Measurements from ENCODE around the gene AMFR. TPM values are rescaled to one million over a fixed set of nuclear protein-coding genes. Genes with fewer than 3 reads are reported as not detected.

The AMFR gene
- total and polyA plus RNA-seq, 2 of the 8 experiments (the other 6 are each of a cell fraction or from before 2014, with no cell fraction given), result 18.6 to 21.7 TPM

DNA sequence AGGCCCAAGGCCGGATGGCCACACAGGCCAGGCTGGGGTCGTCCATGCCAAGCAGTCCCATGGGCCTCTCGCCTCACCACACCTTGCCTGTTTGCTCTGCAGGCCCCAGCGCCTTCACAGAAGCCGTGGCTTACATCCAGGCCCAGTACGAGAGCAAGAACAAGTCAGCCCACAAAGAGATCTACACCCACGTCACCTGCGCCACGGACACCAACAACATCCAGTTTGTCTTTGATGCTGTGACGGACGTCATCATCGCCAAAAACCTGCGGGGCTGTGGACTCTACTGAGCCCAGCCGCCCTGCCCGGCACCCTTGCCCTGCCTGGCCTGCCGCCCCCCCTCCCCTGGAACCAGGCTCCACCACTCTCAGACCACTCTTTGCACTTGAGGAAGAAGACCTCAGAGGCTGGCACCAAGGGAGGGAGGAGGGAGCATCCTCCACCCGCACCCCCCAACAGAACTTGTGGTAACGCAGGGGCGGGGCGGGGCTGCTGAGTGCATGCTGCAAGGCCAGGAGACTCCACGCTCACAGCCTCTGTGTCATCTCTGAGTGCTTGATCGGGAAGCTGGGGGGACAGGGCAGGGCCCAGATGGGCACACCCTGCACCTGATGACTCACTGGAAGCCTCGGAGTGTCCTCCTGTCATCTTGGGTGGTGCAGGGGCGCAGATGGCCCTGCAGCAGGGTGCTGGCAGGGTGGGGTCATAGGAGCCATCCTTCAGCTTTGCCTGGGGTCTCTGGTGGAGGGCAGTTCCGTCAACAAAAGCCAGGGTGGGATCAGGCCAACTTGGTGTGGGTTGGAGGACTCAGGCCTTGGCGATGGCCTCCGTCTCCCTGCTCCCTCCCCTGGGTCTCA is 81.5 kb downstream of the AMFR start:
- ChIA-PET CTCF (ENCODE audit: partially characterized antibody) (interaction anchor here (1.0 kb wide), 1 partner anchor 26 kb away, joined by 3 read pairs; no protein-coding TSS in a partner anchor), POLR2A (ENCODE audit: partially characterized antibody) (no interaction called here)
- Histone ChIP-seq H3K18ac (ENCODE audit: extremely low read depth, low read length) (no peak overlapping the region), H3K27ac (ENCODE audit: low read depth, low read length) (no peak overlapping the region), H3K14ac (ENCODE audit: insufficient read length) (no peak overlapping the region), H3K9ac (replicated peaks in 1 of 4; ENCODE audit: extremely low read depth in 1 of 4, low read depth in 3 of 4, low read length in 3 of 4) (no peak overlapping the region), H3K4me3 (ENCODE audit: extremely low read depth in 1 of 4, insufficient read depth in 2 of 4, low read depth in 3 of 4, low read length in 4 of 4) (no peak overlapping the region), H4K8ac (ENCODE audit: extremely low read depth, insufficient read depth, low read length) (no peak overlapping the region; the same call in 1 of the 2 replicates), H3K23ac (ENCODE audit: insufficient read length) (no peak overlapping the region), H2BK15ac (ENCODE audit: low read length) (no peak overlapping the region), H2BK12ac (ENCODE audit: low read depth, low read length) (no peak overlapping the region), H2BK20ac (ENCODE audit: low read length) (no peak overlapping the region), H4K91ac (replicated peaks; ENCODE audit: insufficient read length, low read length) (no peak overlapping the region), H3K9me3 (ENCODE audit: insufficient read depth in 2 of 2, low read depth in 1 of 2, low read length in 1 of 2) (no peaks in the 10 kb centered on the region), H2BK120ac (replicated peaks; ENCODE audit: low read depth, low read length) (no peak overlapping the region), H3K4ac (replicated peaks; ENCODE audit: insufficient read length, low read depth, low read length) (no peak overlapping the region), H3K56ac (replicated peaks; ENCODE audit: insufficient read length, low read depth, low read length) (no peak overlapping the region), H3K79me1 (ENCODE audit: low read depth, low read length) (no peaks in the 10 kb centered on the region), H3K27me3 (replicated peaks in 1 of 4; ENCODE audit: control insufficient read depth in 3 of 4, extremely low read depth in 1 of 4, insufficient read depth in 3 of 4, low read length in 3 of 4) (no peaks in the 10 kb centered on the region), H3K36me3 (ENCODE audit: control insufficient read depth in 2 of 4, insufficient read depth in 4 of 4, low read length in 3 of 4) (0 out of 8 replicates have a peak, but pooled peaks cover 0 to 2% (median 0%) of the 10 kb centered on the region in 4 experiments), H2AFZ (ENCODE audit: low read length) (no peak overlapping the region), H3K79me2 (ENCODE audit: control insufficient read depth in 1 of 2, insufficient read depth in 2 of 2, low read length in 2 of 2) (no peaks in the 10 kb centered on the region), H3K4me2 (ENCODE audit: insufficient read depth in 1 of 2, low read depth in 2 of 2, low read length in 2 of 2) (no peak overlapping the region), H3K4me1 (replicated peaks in 1 of 4; ENCODE audit: control insufficient read depth in 3 of 4, insufficient read depth in 4 of 4, low read length in 3 of 4) (no peaks in the 10 kb centered on the region), H3K23me2 (ENCODE audit: low read depth, low read length) (no peaks in the 10 kb centered on the region), H2AK5ac (ENCODE audit: low read depth, low read length) (no peak overlapping the region), H4K5ac (ENCODE audit: insufficient read length, low read depth, low read length) (no peak overlapping the region), H2BK5ac (ENCODE audit: low read depth, low read length) (no peak overlapping the region), H4K20me1 (replicated peaks in 1 of 2; ENCODE audit: control insufficient read depth in 1 of 2, insufficient read depth in 2 of 2, low read length in 2 of 2) (no peaks in the 10 kb centered on the region)
- WGBS, 2 experiments (ENCODE audit: extremely low coverage in 1 of 2, insufficient coverage in 1 of 2, insufficient read length in 1 of 2, insufficient replicate concordance in 2 of 2, low coverage in 1 of 2, low lambda C conversion rate in 2 of 2, missing lambda C conversion rate in 1 of 2), result 89% methylated on average over 22 of the region's 27 CpGs; no CpG with 5 or more reads in 1 of the 2 experiments
- TF ChIP-seq CHD1 (IDR thresholded peaks at IDR 0.05; ENCODE audit: low read depth, low read length) (no peak), FOSL1 (IDR thresholded peaks at IDR 0.05; ENCODE audit: insufficient read depth, low read depth, low read length) (no peak), SIRT6 (IDR thresholded peaks at IDR 0.05; ENCODE audit: low read length) (no peak), SIN3A (conservative IDR thresholded peaks at IDR 0.05 in 1 of 2, IDR thresholded peaks at IDR 0.05 in 1 of 2; ENCODE audit: low read depth in 1 of 2, low read length in 2 of 2) (no peak), RXRA (IDR thresholded peaks at IDR 0.05; ENCODE audit: insufficient read depth, low read depth, low read length) (no peak), GABPA (IDR thresholded peaks at IDR 0.05; ENCODE audit: borderline replicate concordance, insufficient read depth, low read length) (no peak), SP4 (IDR thresholded peaks at IDR 0.05; ENCODE audit: low read length) (no peak), BRCA1 (IDR thresholded peaks at IDR 0.05; ENCODE audit: low read depth, low read length) (no peak), POLR2AphosphoS5 (IDR thresholded peaks at IDR 0.05; ENCODE audit: low read depth, low read length) (no peak), SIX5 (IDR thresholded peaks at IDR 0.05; ENCODE audit: low read depth, low read length) (no peak)
- FAIRE-seq, result no peak
- DNase-seq (ENCODE audit: low read depth in 1 of 2, low spot score in 2 of 2), result no peak
